ENCODE measurements around the gene GTF3C2.

GTF3C2 gene

GRCh38 chr2:27336173-27336572, 20.4 kb downstream of the GTF3C2 start:
- H3K27ac ChIP-seq: no peak overlapping the region
- H3K36me3 ChIP-seq (ENCODE audit: control insufficient read depth, insufficient read depth, low read length): no peaks in the 10 kb centered on the region
- no peaks in the 10 kb centered on the region for H3K9me3 ChIP-seq (ENCODE audit: control insufficient read depth, low read length)
- H2AFZ ChIP-seq: no peak overlapping the region
- H3K9ac ChIP-seq: no peak overlapping the region
- H3K4me1 ChIP-seq: no peaks in the 10 kb centered on the region
- no peak overlapping the region for H3K4me3 ChIP-seq (ENCODE audit: low read depth, low read length)
- H3K27me3 ChIP-seq (ENCODE audit: control insufficient read depth, insufficient read depth, low read length): no peaks in the 10 kb centered on the region
- no peak overlapping the region for H3K4me2 ChIP-seq (ENCODE audit: low read length)
- H3K79me2 ChIP-seq: no peaks in the 10 kb centered on the region
- TF ChIP-seq CTCF (IDR thresholded peaks at IDR 0.05): no peak

GRCh38 chr2:27335311-27335710, 21.3 kb downstream of the GTF3C2 start:
- TF ChIP-seq CTCF (IDR thresholded peaks at IDR 0.05): no peak

GRCh38 chr2:27324720-27325119, 31.8 kb downstream of the GTF3C2 start:
- no peaks in the 10 kb centered on the region for H3K27me3 ChIP-seq (ENCODE audit: control insufficient read depth, insufficient read depth, low read length)
- H3K4me3 ChIP-seq (ENCODE audit: low read depth, low read length): no peak overlapping the region
- no peak overlapping the region for H2AFZ ChIP-seq
- no peaks in the 10 kb centered on the region for H3K9me3 ChIP-seq (ENCODE audit: control insufficient read depth, low read length)
- H3K9ac ChIP-seq: no peak overlapping the region
- peaks cover 18% of the 10 kb centered on the region for H3K4me1 ChIP-seq
- no peak overlapping the region for H3K4me2 ChIP-seq (ENCODE audit: low read length)
- H3K27ac ChIP-seq: no peak overlapping the region
- no peaks in the 10 kb centered on the region for H3K36me3 ChIP-seq (ENCODE audit: control insufficient read depth, insufficient read depth, low read length)
- no peaks in the 10 kb centered on the region for H3K79me2 ChIP-seq
- TF ChIP-seq CTCF (IDR thresholded peaks at IDR 0.05): no peak

More at GRCh38 chr2:27335311-27335710, 21.3 kb downstream of the GTF3C2 start:
- H2AFZ ChIP-seq: no peak overlapping the region
- H3K4me3 ChIP-seq (ENCODE audit: low read depth, low read length): no peak overlapping the region
- H3K4me2 ChIP-seq (ENCODE audit: low read length): no peak overlapping the region
- H3K36me3 ChIP-seq (ENCODE audit: control insufficient read depth, insufficient read depth, low read length): no peaks in the 10 kb centered on the region
- H3K79me2 ChIP-seq: no peaks in the 10 kb centered on the region
- H3K4me1 ChIP-seq: no peaks in the 10 kb centered on the region
- H3K27me3 ChIP-seq (ENCODE audit: control insufficient read depth, insufficient read depth, low read length): no peaks in the 10 kb centered on the region
- H3K9me3 ChIP-seq (ENCODE audit: control insufficient read depth, low read length): no peaks in the 10 kb centered on the region
- H3K9ac ChIP-seq: no peak overlapping the region
- H3K27ac ChIP-seq: no peak overlapping the region

GRCh38 chr2:27323596-27324285, 32.8 kb downstream of the GTF3C2 start:
- peak overlapping the region; percentile 96 for H3K4me2 ChIP-seq (ENCODE audit: low read length)
- peak overlapping the region; percentile 97 for H3K27ac ChIP-seq
- peaks cover 18% of the 10 kb centered on the region for H3K4me1 ChIP-seq
- peak overlapping the region; percentile 95 for H3K4me3 ChIP-seq (ENCODE audit: low read depth, low read length)
- H3K27me3 ChIP-seq (ENCODE audit: control insufficient read depth, insufficient read depth, low read length): no peaks in the 10 kb centered on the region
- peak overlapping the region; percentile 90 for H2AFZ ChIP-seq
- no peaks in the 10 kb centered on the region for H3K36me3 ChIP-seq (ENCODE audit: control insufficient read depth, insufficient read depth, low read length)
- H3K9me3 ChIP-seq (ENCODE audit: control insufficient read depth, low read length): no peaks in the 10 kb centered on the region
- TF ChIP-seq CTCF (IDR thresholded peaks at IDR 0.05): no peak
- peak overlapping the region; percentile 95 for H3K9ac ChIP-seq
- H3K79me2 ChIP-seq: no peaks in the 10 kb centered on the region
